Stimulated activated CD8-positive, alpha-beta memory T cell treated with anti-CD3 and anti-CD28 coated beads, Interleukin-15, amount 100 ng/mL, for 1 hour (primary cell): Measurements from ENCODE around the gene CARHSP1.
"Not testable (repeated sequence)": the region's sequence is repeated elsewhere in the genome, so short reads cannot be mapped to it uniquely, and the experiment has no call there.

Source experiments
- DNase-seq: peaks from one replicate; pipeline ENCODE4 v3.0.0-alpha.2; 2020; ENCODE audit warnings: low read depth

The CARHSP1 gene

DNA sequence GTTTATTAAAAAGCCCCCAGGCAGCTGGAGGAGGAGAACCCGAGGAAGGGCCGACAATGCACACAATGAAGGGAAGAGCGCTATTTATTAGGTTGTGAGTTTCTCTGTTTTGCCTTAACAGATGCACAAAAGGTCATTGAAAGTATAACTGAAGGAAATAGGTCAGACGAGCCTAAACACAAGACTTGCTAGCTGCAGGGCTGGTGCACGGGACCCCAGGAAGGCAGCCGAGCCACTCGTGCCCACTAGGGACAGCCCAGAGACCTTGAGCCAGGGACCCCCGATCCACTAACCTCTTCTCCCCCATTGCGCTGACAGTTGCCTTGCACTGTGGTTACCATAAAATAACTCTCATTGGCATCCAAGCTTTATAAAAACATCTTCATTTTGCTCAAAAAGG lies 24.6 kb upstream of the CARHSP1 start:
- DNase-seq, result no peak

DNA sequence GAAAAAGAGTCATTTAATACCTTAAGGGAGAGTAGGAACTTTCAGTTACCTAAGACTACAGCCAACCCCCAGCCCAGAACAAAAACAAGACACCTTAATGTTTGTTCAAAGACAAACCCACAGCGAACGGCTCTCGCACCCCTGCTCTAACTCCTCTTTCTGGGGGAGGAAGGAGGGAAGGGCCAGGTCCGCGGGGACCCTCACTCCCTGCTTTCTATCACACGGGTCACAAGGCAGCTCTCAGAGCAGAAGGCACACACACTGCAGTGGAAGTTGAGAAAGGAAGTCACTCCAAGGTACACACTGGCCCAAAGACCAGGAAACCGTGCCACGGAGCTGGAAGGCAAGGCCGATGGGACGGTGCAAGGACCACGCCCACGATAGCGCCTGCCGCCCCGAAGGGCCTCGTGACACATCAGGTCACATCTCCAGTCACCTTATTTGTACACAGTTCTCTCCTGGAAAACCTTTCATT lies 23.3 kb upstream of the CARHSP1 start:
- DNase-seq, result no peak

DNA sequence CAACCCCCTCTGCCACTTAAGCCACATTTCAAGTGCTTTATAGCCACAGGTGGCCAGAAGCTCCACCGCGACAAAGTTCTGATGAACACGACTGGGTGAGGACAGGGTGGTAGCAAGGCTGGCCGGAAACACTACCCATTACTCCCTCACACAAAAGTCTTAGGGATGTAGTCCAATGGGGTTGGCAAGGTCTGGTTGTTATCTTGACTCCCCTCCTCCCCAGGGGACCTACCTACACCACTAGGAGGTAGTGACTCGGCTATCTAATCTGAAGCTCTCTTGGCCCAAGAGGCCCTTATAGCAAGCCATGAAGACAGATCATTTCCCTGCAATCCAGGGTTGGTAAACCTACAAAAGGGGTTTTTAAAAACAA lies 21.7 kb upstream of the CARHSP1 start:
- no peak for DNase-seq

DNA sequence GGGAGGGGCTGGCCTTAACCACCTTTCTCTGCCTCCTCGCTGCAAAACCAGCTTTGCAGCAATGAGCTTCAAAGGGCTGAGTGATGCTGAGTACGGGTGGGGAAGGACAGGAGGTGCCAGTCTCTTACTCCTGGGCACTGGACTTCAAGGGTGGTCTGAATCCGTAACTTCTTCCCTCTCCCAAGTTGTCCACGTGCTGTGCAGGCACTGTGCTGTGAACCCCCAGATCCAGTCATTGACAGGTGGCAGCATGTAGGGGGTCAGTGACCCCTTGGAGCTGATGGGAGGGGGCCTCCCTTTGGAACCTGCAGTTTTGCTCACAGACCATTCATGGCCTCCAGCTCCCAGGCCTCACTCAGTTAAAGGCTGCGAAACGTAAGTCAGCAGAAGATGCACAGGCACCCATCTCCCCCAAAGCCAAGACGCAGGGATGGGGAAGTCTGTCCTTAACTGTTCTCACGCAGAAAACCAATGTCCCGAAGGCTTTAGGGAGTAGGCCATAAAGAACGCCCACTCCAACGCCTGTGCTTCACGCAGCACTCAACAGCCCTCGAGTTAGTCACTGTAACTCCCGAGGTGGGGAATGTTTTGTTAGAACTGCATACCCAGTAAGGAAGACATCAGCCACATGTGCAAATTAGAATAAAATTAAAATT lies 21.2 kb upstream of the CARHSP1 start:
- DNase-seq, result no peak

DNA sequence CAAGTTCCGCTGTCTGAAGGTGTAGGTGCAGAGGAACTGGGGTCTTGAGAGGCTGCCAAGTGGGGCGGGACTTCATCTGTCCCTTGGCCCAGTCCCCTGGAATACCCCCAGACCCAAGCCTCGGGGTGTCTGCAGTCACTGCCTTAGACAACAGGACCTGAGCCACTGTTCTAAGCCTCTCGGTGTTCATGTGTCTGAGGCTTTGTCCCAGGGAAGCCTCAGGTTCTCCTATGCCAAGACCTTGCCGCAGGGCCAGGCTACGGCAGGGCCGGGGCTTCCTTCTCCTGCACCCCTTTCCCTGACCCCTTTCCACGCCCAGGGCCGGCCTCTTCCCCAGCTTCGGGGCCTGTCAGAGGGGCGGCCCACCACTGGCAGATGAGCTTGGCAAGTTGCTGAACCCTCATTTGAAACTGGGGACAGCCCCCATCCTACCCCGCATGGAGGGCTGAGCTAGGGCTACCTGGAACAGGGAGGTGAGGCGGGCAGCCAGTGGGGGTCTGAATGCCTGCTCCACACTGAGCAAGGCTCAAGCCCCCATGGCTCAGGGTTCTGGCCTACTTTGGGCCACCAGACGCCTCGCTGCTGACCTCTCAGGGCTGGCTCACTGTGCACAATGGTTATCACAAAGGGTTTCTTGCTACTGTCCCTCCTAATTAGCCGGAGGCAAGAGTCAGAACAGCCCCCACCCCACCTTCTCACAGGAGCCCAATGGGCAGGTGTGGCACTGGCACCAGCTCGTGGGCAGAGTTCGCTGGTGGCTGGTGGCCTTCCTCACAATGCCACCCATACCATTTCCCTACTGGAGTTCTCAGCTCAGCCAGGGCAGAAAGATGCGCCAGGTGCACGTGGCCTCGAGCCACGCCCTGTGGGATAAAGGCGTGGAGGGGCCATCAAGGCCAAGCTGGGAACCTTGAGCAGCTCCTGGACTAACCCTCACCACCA lies 20.4 kb upstream of the CARHSP1 start:
- no peak for DNase-seq

DNA sequence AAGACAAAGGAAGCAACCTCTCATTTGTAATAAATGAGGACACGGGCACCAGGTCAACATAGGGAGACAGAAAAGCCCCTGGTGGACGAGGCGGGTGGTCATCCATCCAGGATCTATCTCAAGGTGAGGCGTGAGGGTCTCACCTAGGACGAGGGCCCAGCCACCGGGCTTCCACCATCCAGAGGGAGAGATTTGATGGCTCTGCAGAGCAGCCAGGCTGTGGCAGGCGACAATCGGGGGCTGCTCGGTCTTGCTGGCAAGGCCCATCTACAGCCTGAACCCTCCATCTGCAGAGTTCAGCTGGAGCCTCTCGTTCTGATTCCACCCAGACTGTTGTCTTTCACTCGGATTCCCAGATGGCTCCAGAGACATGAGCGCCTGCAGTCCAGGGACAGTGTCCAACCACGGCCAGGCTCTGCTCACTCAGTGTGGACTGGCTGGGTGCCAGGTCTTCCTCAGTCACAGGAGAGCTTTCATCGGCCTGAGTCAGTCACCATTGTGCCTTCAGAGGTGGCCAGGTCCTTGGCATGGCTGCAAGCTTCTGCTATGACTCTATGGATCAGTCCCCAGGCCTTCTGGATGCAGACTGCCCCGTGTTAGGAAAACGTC lies 19.2 kb upstream of the CARHSP1 start:
- no peak for DNase-seq

DNA sequence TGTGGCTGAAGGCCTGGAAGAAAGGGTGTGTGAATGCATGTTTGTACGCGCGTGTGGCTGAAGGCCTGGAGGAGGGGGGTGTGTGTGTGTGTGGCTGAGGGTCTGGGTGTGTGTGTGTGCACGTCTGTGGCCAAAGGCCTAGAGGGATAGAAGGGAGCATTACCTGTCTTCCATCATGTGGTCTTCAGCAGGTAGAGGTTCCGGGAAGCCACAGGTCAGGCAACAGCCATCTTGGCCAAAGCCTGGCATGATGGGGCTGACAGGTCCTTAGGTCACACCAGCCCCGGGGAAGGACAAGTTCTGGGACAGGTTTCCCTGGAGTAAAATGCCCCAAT lies 18.6 kb upstream of the CARHSP1 start:
- no peak for DNase-seq

DNA sequence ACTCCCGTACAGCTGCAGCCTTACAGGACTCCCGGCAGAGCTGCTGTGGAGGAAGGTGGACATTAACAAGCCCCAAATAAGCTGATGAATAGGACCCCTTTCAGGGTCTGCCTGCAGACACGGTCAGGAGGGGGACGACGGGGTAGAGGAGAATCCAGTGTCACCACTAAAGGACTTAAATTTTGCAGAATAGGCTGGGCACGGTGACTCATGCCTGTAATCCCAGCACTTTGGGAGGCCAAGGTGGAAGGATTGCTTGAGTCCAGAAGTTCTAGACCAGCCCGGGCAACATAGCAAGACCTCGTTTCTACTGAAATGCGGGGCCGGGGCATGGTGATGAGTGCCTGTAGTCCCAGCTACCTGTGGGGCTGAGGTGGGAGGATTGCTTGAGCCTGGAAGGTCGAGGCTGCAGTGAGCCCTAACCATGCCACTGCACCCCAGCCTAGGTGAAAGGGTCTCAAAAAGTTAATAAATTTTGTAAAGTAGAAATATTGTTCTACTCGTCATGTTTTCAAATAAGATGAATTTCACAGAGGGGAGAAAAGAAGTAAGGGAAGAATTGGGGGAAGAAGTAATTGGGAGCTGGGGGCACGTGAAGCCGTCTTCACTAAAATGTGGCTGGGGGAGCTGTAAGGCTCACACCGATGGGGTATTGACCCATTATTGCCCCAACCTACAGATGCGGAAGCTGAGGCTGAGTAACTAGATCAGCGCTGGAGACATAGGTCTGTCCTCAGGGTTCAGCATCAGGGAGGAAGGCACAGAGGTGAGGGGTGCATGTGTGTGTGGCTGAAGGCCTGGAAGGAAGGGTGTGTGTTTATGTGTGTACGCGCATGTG lies 18.0 kb upstream of the CARHSP1 start:
- no peak for DNase-seq

DNA sequence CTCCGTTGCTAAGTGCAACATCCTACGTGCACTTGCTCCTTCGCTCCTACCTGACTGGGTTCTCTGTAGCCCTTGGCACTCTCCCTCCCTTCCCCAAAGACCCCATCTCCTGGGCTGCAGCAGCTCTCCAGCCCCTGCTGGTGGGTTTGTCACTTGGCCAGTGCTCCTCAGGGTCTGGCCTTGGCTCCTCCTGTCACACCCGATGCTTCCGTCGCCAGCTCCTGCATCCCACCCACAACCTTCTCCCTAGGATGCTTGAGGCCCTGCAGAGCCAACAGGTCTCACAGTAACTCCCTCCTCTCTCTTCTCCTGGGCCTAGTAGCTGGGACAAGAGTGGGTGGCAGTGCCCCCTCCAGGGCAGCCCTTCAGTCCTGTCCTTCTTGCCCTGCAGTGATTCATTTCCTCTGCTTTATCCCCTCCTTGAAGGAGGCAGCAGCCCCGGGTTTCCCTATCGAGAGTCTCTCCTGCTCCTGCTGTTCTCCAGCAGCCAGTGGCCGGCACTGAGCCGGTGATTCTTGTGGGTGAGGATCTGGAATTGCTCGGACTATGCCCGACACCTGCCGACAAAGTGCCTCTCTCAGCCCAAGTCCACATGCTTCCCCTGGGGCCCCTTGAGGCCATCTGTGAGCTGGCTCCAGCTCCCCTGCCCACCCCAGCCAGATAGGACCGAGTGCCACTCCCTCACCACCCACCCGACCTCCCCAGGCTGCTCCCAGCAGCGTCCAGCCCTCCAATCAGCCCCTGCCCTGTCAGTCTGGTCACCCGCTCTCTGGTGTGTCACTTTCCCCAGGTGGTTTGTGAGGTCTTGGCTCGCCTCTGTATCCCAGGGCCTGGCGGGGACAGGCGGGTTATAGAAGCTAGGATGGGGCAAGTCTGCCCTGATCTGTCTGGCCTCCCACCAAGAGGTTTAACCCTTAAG lies 17.1 kb upstream of the CARHSP1 start:
- no peak for DNase-seq

DNA sequence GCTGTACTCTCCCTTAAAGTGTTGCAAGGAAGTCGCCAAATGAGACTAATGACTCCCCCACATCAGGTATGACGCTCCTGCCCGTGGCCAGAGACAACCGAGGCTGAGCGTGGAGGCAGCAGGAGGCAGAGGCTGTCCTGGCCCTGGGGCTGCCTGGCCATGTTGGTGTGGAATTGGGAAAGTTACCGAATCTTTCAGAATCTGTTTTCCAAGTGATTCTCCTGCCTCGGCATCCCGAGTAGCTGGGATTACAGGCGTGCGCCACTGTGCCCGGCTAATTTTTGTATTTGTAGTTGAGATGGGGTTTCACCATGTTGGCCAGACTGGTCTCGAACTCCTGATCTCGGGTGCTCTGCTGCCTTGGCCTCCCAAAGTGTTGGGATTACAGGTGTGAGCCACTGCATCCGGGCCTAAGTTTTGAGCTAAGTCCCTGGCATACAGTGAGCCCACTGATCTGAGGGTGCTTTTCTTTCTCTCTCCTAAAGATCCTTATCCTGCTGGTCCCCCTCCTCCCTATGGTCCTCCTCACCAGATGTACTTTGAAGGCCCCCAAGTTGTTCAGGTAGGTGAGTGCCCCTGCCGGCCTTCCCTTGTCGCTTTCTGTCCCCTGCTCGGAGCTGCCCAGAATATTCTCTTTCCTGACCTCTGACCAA lies 14.0 kb upstream of the CARHSP1 start:
- DNase-seq, result no peak

DNA sequence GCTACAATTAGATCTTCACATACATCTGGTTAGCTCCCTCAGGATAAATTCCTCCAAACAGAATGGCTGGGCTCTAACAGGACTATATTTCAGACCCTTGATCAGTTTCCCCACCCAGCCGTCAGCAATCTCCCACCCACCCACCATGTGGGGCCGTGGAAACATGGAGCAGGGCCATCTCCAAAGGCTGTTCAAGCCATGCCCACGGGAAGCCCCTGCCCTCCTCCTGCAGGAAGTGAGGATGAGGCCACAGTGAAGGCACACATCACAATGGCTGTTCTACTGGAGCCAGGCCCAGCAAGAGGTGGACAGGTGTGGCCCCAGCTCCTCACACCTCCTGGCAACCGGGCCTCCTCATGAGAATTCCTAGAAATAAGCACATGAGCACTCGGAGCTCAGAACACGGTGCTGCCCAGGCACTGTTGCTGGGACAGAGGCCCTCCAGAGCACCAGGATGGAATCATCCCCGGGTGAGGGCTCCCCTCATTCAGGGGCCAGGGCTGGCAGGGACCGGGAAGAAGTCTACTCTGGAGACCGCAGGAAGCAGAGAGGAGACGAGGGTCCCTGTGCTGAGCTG lies 13.3 kb upstream of the CARHSP1 start, which contains the start of gene LITAFD:
Gene LITAFD, plus strand, starts transcription at position 311 of the 577 bp plus-strand sequence. CDS start 2,005 bp downstream, outside the sequence.
- no peak for DNase-seq

DNA sequence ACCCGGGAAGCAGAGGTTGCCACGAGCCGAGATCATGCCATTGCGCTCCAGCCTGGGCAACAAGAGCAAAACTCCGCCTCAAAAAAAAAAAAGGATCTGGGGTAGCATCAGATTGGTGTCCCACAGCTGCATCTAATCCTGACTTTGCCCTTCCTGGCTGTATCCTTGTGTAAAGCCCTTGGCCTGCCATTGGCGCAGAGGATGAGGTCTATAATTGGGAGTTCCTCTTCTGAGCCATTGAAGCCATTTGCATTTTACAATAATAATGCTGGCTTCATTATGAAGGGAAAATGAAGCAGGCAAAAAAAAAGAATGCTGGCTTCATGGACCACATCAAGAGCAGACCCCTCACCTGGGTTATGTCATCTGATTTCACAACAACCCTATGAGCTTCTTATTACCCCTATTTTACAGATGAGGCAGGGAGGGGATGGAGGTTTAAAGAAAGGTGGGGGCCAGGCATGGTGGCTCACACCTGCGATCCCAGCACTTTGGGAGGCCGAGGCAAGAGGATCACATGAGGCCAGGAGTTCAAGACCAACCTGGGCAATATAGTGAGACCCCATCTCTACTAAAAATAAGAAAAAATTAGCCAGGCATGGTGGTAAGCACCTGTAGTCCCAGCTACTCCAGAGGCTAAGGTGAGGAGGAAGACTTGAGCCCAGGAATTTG lies 12.2 kb upstream of the CARHSP1 start:
- no peak for DNase-seq

DNA sequence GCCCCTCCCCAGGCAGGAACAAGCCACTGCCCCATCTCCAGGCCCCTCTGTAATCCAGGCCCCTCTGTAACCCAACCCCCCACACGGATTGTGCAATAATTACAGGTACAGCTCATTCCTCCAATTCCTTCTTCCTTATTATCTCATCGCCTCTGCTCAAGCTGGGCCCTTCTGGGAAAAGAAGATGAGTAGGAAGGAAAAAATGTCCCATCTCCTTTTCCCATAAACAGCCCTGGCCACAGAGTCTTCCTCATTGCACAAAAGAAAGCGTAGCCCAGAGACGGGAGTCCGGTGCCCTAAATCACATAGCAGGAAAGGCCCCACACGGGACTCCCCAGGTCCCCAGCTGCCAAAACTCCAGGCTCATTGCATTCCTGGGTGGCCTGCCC lies 9.7 kb upstream of the CARHSP1 start:
- no peak for DNase-seq

DNA sequence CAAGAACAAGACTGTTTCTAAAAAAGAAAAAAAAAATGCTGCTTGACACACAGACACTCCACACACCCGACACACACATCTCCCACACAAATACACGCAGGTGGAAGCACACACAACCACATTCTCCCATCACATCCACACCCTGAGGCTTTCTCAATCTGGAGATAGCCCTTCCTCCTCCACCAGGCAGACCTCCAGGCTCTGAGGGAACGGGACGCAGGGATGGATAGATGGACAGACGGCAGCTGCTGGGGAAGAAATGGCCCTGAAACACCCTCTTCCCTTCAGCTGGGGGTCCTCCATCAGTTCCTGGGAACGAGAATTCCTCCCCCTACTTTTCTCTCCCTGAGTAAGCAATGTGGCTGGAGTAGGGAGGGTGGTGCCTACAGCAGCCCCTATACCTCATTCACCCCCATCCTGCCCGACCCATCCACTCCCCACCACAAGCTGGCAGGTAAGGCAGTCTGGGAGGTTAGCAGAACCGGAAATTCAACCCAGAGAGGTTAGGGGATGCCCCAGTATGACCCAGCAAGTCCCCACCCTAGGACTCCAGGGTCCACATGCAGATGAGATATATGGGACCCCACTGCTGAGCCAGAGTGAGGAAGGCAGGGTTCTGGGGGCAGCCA lies 9.2 kb upstream of the CARHSP1 start:
- DNase-seq, result no peak

DNA sequence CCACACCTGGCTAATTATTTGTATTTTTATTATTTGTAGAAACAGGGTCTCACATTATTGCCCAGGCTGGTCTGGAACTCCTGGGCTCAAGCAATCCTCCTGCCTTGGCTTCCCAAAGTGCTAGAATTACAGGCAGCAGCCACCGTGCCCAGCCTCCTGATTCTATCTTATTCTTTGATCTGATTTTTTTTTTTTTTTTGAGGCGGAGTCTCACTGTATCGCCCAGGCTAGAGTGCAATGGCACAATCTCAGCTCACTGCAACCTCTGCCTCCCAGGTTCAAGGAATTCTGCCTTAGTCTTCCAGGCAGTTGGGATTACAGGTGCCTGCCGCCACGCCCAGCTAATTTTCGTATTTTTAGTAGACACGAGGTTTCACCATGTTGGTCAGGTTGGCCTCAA lies 6.5 kb upstream of the CARHSP1 start:
- not testable (repeated sequence) for DNase-seq

DNA sequence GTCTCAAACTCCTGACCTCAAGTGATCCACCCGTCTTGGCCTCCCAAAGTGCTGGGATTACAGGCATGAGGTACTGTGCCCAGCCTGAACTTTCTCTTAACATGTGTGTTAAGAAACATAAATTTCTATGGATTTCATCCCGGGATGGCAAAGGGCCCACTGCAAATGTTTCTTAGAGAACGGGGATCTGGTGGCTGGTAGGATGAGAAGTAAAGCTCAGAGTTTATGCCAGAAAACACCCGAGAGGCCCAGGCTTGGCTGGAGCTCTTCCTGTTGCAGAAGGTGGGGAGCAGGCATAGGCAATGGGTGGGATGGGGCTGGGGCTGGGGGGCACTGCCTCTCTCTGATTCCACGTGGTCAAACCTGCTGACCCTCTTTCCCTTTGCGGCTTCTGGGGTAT lies 5.6 kb upstream of the CARHSP1 start:
- no peak for DNase-seq

DNA sequence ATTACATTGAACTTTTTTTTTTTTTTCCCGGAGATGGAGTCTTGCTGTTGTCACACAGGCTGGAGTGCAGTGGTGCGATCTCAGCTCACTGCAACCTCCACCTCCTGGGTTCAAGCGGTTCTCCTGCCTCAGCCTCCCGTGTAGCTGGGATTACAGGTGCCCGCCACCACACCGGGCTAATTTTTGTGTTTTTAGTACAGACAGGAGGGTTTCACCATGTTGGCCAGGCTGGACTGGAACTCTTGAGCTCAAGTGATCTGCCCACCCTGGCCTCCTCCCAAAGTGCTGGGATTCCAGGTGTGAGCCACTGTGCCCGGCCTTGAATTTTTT lies 5.0 kb upstream of the CARHSP1 start:
- not testable (repeated sequence) for DNase-seq

DNA sequence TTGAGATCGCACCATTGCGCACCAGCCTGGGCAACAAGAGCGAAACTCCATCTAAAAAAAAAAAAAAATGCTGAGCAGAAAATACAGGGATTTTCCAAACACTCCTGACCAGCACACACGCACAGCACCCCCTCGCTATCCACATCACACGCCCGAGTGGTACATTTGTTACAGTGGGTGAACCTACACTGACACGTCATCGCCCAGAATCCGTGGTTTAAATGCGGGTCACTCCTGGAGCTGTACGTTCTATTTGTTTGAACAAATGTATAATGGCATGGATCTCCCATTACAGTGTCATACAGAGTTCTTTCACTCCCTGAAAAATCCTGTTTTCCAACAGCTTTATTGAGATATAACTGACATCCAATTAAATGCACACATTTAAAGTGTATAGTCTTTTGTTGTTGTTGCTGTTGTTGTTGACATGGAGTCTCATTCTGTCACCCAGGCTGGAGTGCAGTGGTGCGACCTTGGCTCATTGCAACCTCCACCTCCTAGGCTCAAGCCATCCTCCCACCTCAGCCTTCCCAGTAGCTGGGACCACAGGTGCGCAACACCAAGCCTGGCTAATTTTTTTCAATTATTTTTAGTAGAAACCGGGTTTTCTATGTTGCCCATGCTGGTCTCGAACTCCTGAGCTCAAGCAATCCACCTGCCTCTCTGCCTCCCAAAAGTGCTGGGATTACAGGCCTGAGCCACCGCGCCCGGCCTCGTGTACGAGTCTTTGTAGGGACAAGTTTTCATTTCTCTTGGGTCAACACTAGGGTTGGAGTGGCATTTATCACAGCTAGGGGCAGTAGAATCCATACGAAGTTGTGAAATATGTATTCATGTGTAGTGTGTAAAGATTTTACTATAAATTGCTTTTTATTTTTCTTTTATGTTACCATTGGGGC lies 4.4 kb upstream of the CARHSP1 start:
- no peak for DNase-seq
